H54 (cell line): ENCODE data around the gene ST6GAL1.
"Not testable (repeated sequence)": the region's sequence is repeated elsewhere in the genome, so short reads cannot be mapped to it uniquely, and the experiment has no call there.

ENCODE experiments used
- DNase-seq: peaks from one replicate; pipeline ENCODE4 v3.0.0; 2011; ENCODE audit warnings: low spot score, mixed read lengths; ENCODE audit not compliant: insufficient read length
- FAIRE-seq: peaks from 3 replicates; lab custom pipeline; 2011; peaks lifted over from hg19 to GRCh38; lab: Jason Lieb, UNC
- POLR2A ChIP-seq: IDR thresholded peaks from 2 replicates; pipeline ENCODE4 v1.6.1; 2011; ENCODE audit warnings: low read depth, mild to moderate bottlenecking, low read length

Gene ST6GAL1

DNA sequence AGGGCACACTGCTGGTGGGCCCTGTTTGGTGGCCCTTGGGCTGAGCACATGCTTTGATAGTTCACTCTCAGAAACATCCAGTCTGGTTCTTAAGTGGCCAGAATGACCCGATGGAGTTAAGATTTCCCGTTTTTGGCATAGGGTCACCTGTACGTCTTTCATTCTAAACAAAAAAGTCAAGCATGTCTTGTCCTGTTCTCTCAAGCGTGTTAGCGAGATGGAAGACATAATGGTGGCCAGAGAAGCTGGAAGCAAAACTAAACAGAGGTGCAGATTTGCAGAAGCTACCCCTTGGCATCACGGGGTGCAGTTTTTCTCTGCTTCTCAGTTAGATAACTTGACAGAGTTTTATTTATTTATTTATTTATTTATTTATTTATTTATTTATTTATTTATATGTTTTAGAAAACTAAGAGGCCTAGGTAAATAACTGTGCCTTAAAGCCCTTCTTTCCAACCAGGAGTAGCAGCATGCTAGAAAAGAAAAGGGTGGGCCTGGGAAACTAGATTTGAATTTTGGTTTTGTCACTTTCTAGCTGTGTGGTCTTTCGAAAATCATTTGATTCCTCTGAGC, 63.0 kb downstream of the ST6GAL1 start:
- TF ChIP-seq POLR2A: no peak
- DNase-seq (no peak), FAIRE-seq (no peak)

DNA sequence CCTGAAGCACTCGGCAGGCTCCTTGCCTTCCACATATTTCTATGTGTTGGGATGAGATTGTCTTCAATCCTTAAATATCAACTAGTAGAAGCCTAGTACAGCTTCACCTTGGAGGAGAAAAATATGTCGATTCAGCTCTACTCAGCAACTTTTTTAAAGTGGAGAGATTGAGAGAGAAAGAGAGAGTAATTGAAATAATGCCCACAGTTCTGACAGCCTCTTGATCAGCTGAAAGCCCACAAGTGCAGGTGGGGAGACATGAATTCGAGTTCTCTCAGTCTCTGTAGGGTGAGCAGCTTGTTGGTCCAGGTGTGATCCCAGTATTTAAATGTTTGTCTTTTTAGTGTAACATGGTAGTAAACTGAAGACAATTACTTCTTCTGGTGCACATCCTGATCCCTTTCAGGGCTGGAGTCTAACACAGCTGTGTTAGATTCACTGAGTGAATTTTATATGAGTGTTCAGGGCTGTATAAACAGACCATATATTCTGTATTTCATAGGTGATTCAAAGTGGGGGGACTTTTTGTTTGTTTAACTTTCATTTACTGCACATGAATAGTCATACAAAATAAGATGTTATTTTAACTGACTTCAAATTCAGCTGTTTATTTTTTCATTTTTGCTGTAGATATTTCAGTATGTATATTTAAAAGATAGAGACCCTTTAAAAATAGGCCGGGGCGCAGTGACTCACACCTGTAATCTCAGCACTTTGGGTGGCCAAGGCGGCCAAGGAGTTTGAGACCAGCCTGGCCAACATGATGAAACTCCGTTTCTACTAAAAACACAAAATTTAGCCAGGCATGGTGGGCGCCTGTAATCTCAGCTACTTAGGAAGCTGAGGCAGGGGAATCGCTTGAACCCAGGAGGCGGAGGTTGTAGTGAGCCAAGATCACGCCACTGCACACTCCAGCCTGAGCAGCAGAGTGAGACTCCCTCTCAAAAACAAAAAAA, 64.0 kb downstream of the ST6GAL1 start:
- no peak for TF ChIP-seq POLR2A
- DNase-seq (no peak), FAIRE-seq (no peak)

DNA sequence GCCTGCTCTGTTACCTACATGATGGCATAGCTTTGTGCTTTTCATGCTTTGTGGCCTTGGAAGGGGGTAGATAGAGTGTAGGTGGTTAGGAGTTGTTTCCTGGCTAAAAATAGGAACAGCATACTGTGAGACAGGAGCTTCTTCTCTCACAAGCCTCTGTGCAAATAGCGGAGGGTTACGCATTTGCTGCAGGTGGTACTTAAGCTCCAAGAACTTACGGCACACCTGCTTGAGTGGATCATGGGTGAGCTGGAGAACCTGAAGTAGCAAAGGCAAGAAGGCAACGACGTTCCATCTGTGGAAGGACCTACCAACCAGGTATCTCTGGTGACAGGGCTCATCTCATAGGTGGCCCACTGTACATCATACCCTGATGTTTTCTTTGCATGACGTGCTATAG, 66.0 kb downstream of the ST6GAL1 start:
- TF ChIP-seq POLR2A: no peak
- no peak for FAIRE-seq
- no peak for DNase-seq

DNA sequence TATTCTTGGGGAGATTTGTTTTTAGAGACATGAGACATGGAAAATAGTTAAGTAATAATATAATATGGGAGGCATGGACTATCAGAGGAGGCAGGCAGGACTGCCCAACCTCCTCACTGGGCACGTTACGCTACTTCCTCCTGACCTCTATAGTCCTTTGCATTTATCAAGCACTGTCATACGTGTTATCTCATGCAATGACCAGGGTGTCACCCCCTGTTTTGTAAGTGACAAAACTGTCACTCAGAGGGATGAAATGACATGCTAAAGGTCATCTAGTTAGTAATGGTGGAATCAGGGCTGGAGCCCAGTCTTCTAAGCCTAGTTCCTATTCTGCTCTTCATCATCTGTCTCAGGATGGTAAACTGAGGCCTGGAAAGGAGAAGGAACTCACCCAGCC, 66.7 kb downstream of the ST6GAL1 start:
- no peak for DNase-seq
- TF ChIP-seq POLR2A: no peak
- FAIRE-seq: no peak

DNA sequence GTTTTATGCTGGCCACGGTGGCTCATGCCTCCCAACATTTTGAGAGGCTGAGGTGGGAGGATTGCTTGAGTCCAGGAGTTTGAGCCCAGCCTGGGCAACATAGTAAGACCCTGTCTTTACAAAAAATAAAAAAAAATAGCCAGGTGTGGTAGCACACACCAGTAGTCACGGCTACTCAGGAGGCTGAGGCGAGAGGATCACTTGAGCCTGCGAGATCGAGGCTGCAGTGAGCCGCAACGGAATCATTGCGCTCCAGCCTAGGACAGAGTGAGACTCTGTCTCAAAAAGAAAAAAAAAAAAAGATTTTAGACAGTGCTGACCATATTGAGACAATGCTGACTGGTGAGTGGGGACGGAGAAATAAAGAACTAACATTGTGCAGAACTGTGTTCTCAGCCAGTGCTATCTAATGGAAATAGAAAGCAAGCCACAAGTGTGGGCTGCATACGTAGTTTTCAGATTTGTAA, 67.2 kb downstream of the ST6GAL1 start:
- FAIRE-seq (no peak), DNase-seq (no peak)
- TF ChIP-seq POLR2A: no peak

DNA sequence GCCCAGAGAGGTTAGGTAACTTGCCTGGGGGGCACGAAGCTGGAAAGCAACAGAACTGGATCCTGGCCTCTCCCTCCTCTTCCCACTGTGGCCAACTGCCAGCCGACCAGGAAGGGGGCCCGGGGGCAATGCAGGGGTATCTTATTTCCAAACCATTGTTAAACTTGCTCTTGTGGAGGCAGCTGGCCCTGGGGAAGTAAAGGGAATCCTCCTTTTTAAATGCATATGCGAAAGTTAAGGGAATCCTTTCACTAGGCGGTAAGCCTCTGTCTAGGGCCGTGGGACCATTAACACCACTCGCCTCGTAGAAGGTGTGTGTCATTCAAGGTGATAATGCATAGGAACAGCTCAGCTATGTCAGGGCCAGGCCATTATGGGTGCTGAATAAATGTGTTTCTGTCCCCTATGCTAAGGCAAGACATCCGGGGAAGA, 68.6 kb downstream of the ST6GAL1 start:
- no peak for FAIRE-seq
- DNase-seq: no peak
- no peak for TF ChIP-seq POLR2A

DNA sequence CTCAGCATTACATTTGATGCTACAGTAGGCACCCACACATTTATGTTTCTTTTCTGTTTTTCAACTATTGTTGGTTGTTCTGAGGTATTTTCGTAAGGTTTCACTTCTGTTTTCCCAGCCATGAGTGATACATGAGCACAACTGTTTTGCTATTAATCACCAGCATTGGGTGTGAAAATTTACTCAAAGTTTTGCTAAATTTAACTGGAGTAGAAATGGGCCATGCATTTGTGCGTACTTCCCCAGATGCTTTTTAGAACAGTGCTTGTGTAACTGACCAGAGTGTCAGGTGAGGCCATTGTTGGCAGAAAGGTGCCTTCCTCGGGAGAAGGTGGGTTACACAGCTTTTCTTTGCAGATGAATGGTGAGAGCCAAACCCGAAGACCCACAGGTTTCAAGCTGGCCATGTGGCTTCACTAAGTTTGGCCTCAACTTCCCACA, 70.4 kb downstream of the ST6GAL1 start:
- DNase-seq: no peak
- peak; percentile 38 for FAIRE-seq

DNA sequence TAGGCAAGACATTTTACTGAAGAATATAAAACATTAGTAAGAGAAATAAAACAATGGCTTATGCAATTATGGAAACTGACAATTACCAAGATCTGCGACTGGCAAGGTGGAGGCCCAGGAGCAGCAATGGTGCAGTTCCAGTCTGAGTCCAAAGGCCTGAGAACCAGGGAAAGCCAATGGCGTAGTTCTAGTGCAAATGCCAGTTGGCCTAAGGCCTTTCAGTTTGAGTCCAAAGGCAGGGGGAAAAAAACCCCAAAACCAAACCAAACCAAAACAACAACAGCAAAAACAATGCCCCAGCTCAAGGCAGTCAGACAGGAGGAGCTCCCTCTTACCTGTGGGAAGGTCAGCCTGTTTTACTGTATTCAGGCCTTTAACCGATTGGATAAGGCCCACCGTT, 72.6 kb downstream of the ST6GAL1 start:
- no peak for DNase-seq
- FAIRE-seq: no peak
- TF ChIP-seq POLR2A: no peak

More for the DNA sequence above, 70.4 kb downstream of the ST6GAL1 start:
- TF ChIP-seq POLR2A: no peak

DNA sequence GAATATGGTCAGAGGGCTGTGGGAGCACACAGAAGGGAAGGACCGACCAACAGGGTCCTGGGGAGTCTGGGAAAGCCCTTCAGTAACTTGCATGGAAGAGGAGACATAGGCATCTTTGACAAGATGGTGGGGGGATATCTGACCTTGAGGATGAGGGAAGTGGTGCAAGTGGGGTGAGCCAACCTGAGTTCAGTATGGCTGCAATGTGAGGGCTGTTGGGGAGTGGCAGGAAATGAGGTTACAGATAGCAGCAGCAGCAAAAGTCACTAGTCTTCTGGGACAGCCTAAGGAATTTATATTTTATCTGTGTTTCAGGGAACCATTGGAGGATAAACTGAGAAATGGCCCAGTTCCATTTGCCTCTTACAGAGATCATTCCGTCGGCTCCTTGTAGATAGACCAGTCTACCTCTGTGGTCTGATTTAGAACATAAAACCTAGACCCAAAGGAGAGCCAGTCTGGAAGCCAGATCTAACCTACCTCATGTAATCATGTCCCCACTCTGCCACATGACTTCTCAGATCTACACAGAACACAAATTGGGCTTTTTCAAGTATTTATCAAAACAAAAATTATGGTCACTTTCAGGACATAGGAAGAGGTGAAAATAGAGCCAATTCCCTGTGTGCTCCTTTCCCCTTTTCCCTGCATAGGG, 75.6 kb downstream of the ST6GAL1 start:
- DNase-seq: no peak
- no peak for TF ChIP-seq POLR2A
- peak; percentile 71 for FAIRE-seq

DNA sequence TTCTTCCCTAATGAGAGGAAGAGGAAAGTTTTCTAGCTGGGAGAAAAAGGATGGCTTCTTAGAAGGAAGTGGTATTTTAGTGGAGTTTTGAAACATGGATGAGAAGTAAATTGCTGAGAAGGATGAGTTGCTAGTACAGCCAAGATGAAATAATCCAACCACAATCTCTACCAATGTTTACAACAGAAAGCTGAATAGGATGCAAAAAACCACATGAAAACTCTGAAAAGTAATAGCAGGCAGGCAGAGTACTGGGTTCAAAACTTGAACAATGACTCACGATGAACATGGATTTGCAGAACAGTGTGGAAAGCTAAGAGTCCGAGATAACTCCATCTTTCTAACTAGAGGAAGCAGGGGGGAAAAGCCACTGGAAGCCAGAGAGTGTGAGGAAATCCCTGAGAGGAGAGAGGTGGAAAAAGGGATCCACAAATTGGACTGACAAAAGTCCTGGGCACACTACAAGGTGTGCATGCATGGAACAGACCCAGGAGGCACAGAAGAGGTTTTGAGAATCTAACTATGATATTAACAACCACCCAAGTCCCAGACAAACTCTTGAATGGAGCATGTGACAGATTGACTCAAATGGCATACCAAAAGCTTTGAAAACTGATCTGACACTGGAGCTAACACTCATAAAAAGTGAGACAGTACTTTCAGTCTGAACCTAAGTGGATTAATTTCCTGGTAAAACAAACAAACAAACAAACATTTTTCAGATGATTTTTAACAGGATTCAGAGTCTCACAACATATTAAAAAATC, 76.7 kb downstream of the ST6GAL1 start:
- FAIRE-seq (peak; percentile 55), DNase-seq (no peak)
- TF ChIP-seq POLR2A: no peak

DNA sequence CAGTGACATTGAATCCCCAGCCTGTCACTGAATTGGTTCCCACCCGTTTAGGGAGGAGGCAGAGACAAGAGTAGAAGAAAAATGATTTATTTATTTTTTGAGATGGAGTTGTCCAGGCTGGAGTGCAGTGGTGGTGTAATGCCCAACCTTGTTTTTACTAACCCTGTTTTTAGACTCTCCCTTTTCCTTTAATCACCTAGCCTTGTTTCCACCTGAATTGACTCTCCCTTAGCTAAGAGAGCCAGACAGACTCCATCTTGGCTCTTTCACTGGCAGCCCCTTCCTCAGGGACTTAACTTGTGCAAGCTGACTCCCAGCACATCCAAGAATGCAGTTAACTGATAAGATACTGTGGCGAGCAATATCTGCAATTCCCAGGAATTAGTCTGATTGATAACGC, 80.1 kb downstream of the ST6GAL1 start:
- not testable (repeated sequence) for DNase-seq, FAIRE-seq

DNA sequence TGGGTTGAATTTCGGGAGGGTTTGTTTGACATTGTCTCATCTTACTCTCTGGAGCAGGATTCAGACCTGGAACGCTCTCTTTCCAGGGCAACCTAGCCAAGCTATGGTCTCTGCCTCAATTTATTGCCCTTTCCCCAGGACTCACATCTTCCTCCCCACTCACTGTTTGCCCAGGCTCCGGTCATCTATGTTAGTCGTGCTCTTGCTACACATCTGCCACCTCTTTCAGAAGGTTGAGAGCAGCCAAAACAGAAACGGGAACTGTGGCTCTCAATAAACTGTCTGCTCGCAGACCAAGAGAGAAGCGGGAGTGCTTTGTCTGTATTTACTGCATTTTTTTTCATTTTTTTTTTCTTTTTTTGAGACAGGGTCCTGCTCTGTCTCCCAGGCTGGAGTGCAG, 81.6 kb downstream of the ST6GAL1 start:
- DNase-seq: no peak
- no peak for TF ChIP-seq POLR2A
- FAIRE-seq: no peak

DNA sequence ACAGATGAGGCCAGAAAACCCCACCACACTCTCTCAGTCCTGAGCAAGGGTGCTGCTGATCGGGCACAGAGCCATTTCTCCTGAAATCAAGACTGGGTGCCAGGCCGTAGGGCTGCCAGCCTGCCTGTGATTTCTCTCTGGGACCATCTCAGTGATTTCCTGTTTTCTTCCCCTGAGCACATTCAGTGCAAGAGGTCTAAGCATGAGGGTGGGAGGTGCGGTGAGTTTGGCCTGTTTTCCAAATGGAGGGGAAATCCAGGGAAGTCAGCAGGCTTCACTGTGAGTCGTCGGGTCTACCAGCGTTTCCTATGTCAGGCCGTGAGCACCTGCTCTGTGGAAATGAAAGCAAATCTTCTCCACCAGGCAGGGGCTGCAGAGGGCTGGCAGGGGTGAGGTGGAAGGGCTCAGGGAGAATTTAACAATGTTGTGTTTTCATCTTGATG, 82.3 kb downstream of the ST6GAL1 start:
- no peak for TF ChIP-seq POLR2A
- DNase-seq (peak; percentile 19), FAIRE-seq (peak; percentile 71)

DNA sequence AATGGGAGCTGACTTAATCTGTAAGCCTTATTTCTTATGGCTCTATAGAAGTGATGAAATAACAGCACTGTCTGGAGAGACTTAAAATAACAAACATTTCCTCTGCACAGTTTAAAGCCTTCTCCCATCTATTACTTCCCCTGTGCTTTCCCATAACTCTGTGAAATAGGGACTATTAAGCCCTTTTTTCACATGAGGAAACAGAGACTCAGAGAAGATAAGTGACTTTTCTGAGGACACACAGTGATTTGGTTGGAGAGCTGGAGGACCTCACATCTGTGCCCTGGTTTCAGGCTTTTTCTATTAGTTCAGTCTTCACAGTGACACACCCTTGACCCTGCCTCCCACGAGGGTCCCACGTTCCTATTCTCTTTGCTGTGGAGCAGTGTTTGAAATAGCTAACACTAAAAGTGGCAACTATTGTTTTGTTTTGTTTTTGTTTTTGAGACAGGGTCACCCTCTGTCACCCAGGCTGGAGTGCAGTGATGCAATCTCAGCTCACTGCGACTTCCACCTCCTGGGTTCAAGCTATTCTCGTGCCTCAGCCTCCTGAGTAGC, 82.9 kb downstream of the ST6GAL1 start:
- peak; percentile 20 for FAIRE-seq
- TF ChIP-seq POLR2A: no peak
- no peak for DNase-seq
